ENCODE data around the gene SCNN1A.

DNA sequence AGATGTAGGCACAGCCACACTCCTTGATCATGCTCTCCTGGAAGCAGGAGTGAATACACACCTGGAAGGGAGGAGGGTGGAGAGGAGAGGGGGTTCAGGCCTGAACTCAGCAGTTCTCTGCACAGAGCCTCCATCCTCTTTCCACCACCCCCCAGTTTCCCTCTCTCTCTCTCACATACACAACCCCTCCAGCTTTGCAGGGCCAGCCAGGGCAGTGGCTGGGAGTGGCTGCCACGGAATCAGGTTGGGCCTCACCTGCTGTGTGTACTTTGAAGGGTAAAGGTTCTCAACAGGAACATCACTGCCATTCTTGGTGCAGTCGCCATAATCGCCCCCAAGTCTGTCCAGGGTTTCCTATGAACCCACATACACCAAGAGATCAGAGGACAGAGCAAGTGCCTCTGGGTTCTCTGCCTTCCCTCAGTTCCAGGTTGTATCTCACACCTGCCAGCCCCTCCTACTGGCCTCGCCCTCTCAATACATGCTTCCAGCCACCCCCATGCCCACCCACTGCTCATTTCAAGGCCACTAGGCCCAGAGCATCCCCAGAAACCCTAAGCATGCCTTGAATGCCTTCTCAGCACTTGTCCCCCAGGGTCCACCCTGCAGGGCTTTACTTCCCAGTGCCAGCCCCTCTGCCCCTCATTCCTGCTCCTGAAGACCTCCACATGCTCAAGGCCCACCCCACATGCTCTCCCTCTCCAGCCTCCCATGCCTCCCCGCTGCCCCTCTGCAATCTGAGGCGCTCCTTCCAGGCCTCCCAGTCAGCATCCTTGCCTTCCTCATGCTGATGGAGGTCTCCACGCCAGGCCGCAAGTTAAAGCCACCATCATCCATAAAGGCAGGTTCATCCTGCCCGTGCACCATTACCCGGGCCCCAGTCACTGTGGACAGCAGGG lies 20.6 kb downstream of the SCNN1A start:
- TF ChIP-seq CTCF (IDR thresholded peaks at IDR 0.05) (no peak), EZH2 (IDR thresholded peaks at IDR 0.05; ENCODE audit: borderline replicate concordance, insufficient read depth, low read depth, low read length, poor library complexity, severe bottlenecking) (no peak)

All from B cell (primary cell).